ENCODE measurements around the gene BUB1B.
"Not testable (repeated sequence)": the region's sequence is repeated elsewhere in the genome, so short reads cannot be mapped to it uniquely, and the experiment has no call there.

Gene BUB1B

DNA sequence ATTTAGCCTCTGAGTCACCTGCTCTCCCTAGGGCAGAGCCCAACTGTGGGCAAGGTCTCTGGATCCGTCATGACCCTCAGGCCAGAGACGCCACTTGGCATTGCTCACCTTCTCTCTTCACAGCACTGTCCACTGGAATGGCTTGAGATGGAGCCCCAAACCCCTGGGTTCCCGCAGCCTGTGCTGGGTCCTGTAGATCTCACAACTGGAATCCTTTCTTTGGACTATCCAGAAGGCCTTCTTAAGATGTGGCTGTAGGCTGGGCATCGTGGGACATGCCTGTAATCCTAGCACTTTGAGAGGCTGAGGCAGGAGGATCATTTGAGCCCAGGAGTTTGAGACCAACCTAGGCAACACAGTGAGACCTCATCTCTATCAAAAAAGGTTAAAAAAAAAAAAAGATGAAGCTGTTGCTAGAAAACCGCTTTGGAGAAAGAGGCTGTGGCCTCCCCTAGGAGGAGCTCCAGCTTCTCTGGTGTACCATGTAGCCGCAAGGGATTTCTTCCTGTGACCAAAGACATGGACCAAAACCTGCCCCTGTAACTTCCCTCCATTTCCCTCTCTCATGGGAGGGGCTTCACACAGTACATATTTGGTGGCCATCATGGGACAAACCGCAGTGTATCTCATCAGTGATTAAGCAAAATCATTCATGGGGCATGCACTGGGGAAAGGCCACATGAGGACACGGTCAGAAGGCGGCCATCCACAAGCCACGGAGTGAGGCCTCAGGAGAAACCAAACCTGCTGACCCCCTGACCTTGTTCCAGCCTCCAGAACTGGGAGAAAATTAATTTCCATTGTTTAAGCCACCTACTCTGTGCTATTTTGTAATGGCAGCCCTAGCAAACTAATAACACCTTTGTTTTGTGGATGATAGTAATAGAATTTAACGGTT is 23.3 kb upstream of the BUB1B start:
- no peak for DNase-seq

- not testable (repeated sequence) for DNase-seq
Measured at GRCh38 chr15:40138201-40138570, 22.7 kb upstream of the BUB1B start.

- DNase-seq = no peak
Measured at GRCh38 chr15:40142428-40142827, 18.4 kb upstream of the BUB1B start.

- no peak for DNase-seq
Measured at GRCh38 chr15:40146037-40146436, 14.8 kb upstream of the BUB1B start.

DNA sequence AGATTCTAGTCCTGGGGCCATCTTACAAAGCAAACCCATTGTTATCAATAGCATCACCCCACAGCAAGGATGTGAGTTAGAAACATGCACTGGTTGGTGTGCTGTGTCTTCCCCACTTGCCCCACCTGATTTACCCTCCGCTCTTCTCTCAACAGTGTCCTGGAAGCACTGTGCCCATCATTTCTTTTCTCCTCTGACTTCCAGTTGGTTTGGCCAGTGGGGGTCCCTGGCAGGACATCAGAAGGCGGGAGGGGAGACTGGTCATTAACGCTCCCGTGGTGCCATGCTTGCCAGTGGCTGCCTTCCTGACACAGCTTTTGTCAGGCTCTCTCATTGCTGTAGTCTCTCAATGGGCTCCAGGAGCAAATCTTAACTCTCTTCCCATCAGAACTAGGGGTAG is 11.5 kb upstream of the BUB1B start:
- no peak for DNase-seq

DNA sequence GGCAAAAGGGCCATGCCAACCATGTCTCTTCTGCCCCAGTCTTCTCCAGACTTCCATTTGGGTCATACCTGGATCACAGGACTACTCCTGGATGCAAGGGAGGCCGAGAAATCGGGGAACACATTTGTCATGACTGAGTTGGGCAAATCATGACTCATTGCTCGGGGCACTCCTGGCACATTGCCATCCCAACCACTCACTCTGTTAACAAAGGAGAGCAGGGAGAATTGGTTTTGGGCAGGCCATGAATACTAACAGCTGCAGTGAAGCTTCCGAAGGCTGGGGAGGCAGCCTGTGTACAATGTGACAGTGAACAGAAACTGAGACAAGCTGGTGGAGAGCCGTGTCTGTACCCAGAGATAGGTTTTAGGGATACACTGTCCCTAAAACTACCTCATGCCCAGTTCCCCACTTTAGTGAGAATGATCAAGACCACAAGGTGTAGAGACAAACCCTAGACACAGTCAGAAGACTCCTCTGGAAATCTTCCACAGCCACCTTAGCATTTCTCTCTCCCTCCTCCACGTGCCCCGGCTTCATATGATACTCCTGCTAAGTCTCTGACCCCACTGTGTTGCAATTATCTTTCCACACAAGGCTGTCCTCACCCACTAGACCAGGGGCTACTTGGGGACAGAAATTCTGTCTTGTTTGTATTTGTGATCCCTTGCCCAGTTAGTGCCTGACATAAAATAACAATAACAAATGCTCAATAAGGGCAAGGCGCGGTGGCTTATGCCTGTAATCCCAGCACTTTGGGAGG is 10.5 kb upstream of the BUB1B start:
- DNase-seq = no peak

DNA sequence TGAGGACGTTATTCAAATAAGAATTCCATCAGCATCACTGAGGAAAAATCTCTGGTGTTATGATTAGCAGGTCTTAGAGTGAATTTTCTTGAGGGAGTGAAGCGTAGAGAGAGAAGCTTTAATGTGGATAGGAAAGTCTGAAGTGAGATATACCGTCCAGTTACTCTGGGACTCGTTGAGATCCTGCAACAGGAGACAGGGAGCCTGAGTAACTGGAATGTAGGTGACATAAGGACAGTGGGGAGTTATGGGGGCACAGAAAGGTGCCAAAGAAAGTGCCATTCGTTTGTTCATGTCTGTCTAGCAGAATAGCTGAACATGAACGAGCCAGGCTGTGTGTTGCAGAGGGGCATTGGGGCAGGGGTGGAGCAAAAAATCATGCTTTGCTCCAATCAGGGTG is 9.4 kb upstream of the BUB1B start:
- no peak for DNase-seq

GRCh38 chr15:40151991-40152390 is 8.9 kb upstream of the BUB1B start:
- no peak for DNase-seq

GRCh38 chr15:40154821-40155220 is 6.0 kb upstream of the BUB1B start:
- DNase-seq = not testable (repeated sequence)

- no peak for DNase-seq
Measured at GRCh38 chr15:40155270-40155910, 5.5 kb upstream of the BUB1B start.

GRCh38 chr15:40157778-40158447 is 3.0 kb upstream of the BUB1B start:
- DNase-seq = no peak

- DNase-seq = no peak
Measured at GRCh38 chr15:40160021-40160420, 848 bp upstream of the BUB1B start.

DNA sequence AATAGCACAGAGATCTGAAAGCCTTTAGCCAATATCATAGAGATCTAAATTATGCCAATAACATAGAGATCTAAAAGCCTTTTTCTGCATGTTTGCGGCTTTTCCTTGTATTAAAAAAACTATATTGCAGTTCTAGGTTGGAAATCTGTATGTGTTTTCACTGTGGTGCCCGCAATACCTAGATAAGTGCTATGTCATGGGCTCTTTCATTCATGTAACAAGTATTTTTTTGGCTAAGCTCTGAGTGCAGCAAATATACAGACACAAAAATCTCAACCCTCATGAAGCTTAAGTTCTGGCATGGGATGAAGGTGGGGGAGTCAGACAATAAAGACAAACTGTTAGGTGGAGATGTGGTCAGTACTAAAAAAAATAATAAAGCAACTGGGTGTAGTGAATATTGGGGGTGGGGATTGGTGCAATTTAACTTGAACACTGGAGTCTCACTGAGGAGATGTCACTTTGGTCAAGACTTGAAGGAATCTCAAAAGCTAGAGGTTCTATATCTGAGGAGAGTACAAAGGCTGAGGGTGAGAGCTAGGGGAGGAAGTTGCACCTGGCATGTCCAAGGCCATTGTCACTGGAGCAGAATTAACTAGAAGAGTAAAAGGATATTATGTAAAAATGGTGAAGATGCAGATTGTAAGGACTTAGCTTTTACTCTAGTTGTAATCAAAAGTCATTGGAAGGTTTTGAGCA is 973 bp downstream of the BUB1B start:
- no peak for DNase-seq

GRCh38 chr15:40162552-40162951 is 1.7 kb downstream of the BUB1B start:
- DNase-seq = no peak

- peak in 1 of 5 donors; percentile 23 for DNase-seq
Measured at GRCh38 chr15:40163657-40164416, 3.0 kb downstream of the BUB1B start.

- not testable (repeated sequence) for DNase-seq
Measured at GRCh38 chr15:40167374-40167773, 6.5 kb downstream of the BUB1B start.

DNA sequence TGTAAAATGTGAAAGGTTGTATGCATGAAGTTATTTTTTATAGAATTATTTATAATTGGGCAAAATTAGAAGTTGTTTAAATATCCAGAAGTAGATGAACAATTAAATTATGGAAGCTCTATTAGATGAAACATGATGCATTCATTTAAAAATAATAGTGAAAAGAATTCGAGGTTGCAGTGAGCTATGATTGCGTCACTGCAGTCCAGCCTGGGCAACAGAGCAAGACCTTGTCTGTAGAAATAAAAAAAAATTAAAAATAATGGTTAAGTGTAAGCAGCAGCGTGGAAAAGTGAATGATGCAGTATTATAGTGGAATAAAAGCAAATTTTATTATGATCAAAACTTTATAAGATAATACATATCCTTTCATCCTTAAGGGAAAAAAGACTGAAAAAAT is 14.3 kb downstream of the BUB1B start:
- DNase-seq = no peak

DNA sequence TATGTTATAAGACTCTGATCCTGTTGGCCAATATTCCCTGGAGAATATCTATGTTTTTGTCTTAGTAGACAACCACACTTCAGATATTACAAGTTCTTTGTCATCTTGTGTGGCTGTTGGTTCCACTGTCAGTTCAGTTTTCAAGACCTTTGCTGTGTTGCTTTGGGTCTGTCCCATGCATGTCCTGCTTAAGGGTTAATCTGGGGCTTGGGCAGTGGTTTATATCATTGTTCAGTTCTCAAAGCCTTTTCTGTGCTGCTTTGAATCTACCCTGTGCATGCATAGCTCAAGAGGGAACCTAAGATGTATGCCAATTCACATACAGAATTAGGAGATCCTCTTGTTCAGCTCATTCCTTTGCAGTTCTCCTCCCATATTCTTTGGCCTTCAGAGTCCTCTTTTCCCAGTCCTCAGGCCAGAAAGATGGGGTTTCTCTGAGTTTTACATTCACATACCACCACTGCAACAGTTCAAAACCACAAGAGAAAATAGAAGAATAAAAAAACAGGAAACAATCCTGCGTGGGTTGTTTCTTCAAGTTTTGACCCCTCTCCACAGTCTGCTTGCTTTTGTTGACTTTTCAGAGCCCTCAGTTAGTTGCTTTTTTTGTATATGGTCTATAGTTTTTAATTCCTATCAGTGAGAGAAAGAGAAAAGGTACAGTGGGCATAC is 21.6 kb downstream of the BUB1B start:
- DNase-seq = no peak

- no peak for DNase-seq
Measured at GRCh38 chr15:40183636-40184463, 23.0 kb downstream of the BUB1B start.

DNA sequence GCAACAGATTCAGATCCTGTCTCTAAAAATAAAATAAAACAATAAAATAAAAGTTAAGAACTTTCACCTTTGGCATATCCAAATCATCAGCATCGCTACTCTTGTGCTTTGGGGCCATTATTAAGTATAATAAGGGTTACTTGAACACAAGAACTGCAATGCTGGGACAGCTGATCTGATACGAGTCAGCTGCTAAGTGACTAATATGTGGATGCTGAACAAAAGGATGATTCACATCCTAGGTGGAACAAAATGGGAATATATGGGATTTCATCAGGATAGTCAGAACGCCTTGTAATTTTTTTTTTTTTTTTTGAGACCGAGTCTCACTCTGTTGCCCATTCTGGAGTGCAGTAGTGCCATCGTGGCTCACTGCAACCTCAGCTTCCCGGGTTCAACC is 29.7 kb downstream of the BUB1B start:
- no peak for DNase-seq

Measured in T-helper 1 cell (primary cell).